ENCODE results near the gene PEMT.

PEMT gene

DNA sequence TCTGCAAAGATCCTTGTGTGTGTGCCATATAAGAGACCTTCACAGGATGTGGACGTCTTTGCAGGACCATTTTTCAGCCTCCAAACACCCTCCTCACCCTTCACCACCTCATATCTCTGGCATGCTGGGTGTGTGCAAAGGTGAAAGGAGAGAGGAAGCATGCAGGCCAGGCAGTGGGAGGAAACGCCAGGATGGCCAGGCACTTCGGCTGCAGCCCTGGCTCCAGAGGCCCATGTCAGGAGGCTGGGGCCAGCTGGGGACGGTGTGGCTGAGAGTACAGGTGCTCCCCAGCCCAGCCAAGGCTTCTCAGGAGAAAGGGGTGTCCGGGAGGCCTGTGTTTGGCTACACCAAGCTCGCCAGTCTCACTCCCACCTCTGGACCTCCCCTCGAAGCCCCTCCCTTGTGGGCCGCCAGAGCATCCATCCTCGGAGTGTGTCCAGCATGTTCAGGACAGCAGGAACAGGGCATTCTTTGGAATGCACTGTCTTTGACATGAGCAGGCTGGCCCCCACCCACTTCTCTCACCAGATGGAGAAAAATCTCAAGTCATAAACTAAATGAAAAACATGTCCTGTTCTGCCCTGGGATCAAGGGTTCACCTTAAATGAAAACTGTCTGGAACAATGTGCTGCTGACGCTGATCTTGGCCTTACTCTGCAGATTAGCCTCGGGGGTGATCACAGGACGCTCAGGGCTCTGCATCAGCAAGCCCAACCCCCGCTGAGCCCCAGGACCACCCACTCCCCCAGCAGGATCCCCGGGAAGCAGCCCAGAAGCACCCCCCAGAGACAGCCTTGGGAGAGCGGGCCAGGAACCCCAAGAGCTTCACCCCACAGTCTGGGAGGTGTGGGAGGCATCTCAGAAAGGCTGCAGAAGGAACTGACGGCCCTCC, 15.9 kb downstream of the PEMT start:
- H3K4me3 ChIP-seq (ENCODE audit: low read depth, low read length), result no peak overlapping the region
- no peak for TF ChIP-seq GLI2 (tag by site-specific recombination; IDR thresholded peaks at IDR 0.05; ENCODE audit: borderline replicate concordance, low read depth)
- TF ChIP-seq ZNF701 (tag by site-specific recombination; IDR thresholded peaks at IDR 0.05), result no peak
- no peak for TF ChIP-seq SETDB1 (IDR thresholded peaks at IDR 0.05; ENCODE audit: insufficient read length, low read length)
- TF ChIP-seq ZNF514 (tag by site-specific recombination; IDR thresholded peaks at IDR 0.05), result no peak
- 0 out of 2 replicates have a peak, but pooled peaks have one; percentile 11 for TF ChIP-seq EGR2 (tag by site-specific recombination; IDR thresholded peaks at IDR 0.05; ENCODE audit: low read depth)
- TF ChIP-seq ZNF175 (tag by site-specific recombination; IDR thresholded peaks at IDR 0.05), result no peak
- no peak for TF ChIP-seq INSM2 (tag by site-specific recombination; IDR thresholded peaks at IDR 0.05)
- TF ChIP-seq GLIS1 (tag by site-specific recombination; IDR thresholded peaks at IDR 0.05), result peak; percentile 53
- TF ChIP-seq ZNF623 (tag by site-specific recombination; IDR thresholded peaks at IDR 0.05), result no peak
- TF ChIP-seq KLF17 (tag by site-specific recombination; IDR thresholded peaks at IDR 0.05), result no peak
- no peak for TF ChIP-seq ZNF704 (tag by site-specific recombination; IDR thresholded peaks at IDR 0.05)
- no peak for TF ChIP-seq KLF9 (tag by site-specific recombination; IDR thresholded peaks at IDR 0.05; ENCODE audit: low read depth)
- TF ChIP-seq ZNF645 (tag by site-specific recombination; IDR thresholded peaks at IDR 0.05), result no peak
- no peak for TF ChIP-seq ZNF544 (tag by site-specific recombination; IDR thresholded peaks at IDR 0.05)
- TF ChIP-seq ZNF530 (tag by site-specific recombination; IDR thresholded peaks at IDR 0.05; ENCODE audit: low read depth), result no peak
- H3K36me3 ChIP-seq (ENCODE audit: control insufficient read depth in 2 of 2, insufficient read depth in 1 of 2, low read length in 2 of 2), result peaks cover 0 to 24% of the 10 kb centered on the region in 2 experiments; a peak in 2 of 3 replicates
- no peak overlapping the region for H3K27ac ChIP-seq (ENCODE audit: extremely low read depth, low read depth, low read length)
- no peaks in the 10 kb centered on the region for H3K4me1 ChIP-seq (ENCODE audit: control insufficient read depth, insufficient read depth, low read length)
- H3K9me3 ChIP-seq (ENCODE audit: control insufficient read depth, insufficient read depth, low read depth, low read length), result no peaks in the 10 kb centered on the region
- ChIA-PET POLR2A (no interaction called here), CTCF (interaction anchor here (0.7 to 4.1 kb wide), 4 partner anchors 10 to 220 kb away, joined by 3 to 20 read pairs (median 6); no protein-coding TSS in a partner anchor)

DNA sequence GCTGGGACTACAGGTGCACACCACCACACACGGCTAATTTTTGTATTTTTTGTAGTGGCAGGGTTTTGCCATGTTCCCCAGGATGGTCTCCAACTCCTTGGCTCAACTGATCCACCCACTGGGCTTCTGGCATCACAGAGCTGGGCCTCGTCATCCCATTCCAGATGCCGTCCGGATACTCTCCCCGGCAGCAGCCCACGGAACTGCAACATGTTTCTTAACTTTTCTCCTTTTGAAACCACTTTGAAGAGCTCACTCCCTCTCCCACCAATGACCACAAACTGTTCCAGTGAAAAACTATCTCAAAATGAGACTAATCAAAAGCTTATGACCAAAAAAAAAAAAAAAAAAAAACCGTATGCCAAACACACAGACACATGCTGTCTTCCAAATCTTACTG, 17.6 kb downstream of the PEMT start:
- Histone ChIP-seq H3K4me3 (ENCODE audit: low read depth, low read length) (no peak overlapping the region), H3K4me1 (ENCODE audit: control insufficient read depth, insufficient read depth, low read length) (no peaks in the 10 kb centered on the region), H3K36me3 (ENCODE audit: control insufficient read depth in 2 of 2, insufficient read depth in 1 of 2, low read length in 2 of 2) (peaks cover 0 to 24% of the 10 kb centered on the region in 2 experiments; a peak in 2 of 3 replicates), H3K27ac (ENCODE audit: extremely low read depth, low read depth, low read length) (no peak overlapping the region), H3K9me3 (ENCODE audit: control insufficient read depth, insufficient read depth, low read depth, low read length) (no peaks in the 10 kb centered on the region)
- CTCF ChIA-PET, result interaction anchor here (0.6 to 4.1 kb wide), 3 partner anchors 8 to 219 kb away, joined by 3 to 20 read pairs (median 8); no protein-coding TSS in a partner anchor
- POLR2A ChIA-PET, result interaction anchor here (0.7 kb wide), 2 partner anchors 77 to 160 kb away, joined by 3 to 7 read pairs; partner anchors contain the start of gene RASD1
- TF ChIP-seq EGR2 (tag by site-specific recombination; IDR thresholded peaks at IDR 0.05; ENCODE audit: low read depth) (peak; percentile 50), ZNF660 (tag by site-specific recombination; IDR thresholded peaks at IDR 0.05) (no peak)

Data from HEK293 (cell line).